MM.1S (cell line): ENCODE data around the gene GNAL.

Source experiments
- DNase-seq: peaks from one replicate; pipeline ENCODE4 v3.0.0-alpha.2; 2015
- H2AFZ ChIP-seq: fragments of 300-600 bp; sonication (generic); 2 replicates; pipeline ENCODE4 v1.6.0; 2016; ENCODE audit warnings: antibody characterized with exemption, low read length
- H3F3A ChIP-seq: fragments of 300-600 bp; sonication (generic); 2 replicates; pipeline ENCODE4 v1.6.1; 2016; ENCODE audit warnings: mild to moderate bottlenecking, antibody characterized with exemption, low read length, moderate library complexity, mixed read lengths; ENCODE audit not compliant: insufficient read depth
- H3K27ac ChIP-seq: fragments of 300-600 bp; sonication (generic); 2 replicates; pipeline ENCODE4 v1.5.1; 2016; ENCODE audit warnings: mild to moderate bottlenecking, low read length
- H3K27me3 ChIP-seq: fragments of 300-600 bp; sonication (generic); replicated peaks from 2 replicates; pipeline ENCODE4 v1.6.0; 2016; ENCODE audit warnings: low read length; ENCODE audit not compliant: insufficient read depth
- H3K36me3 ChIP-seq: fragments of 300-600 bp; sonication (generic); replicated peaks from 2 replicates; pipeline ENCODE4 v1.6.1; 2016; ENCODE audit warnings: mild to moderate bottlenecking, low read length, mixed read lengths; ENCODE audit not compliant: insufficient read depth
- H3K4me1 ChIP-seq: fragments of 300-600 bp; sonication (generic); 2 replicates; pipeline ENCODE4 v1.6.1; 2016; ENCODE audit warnings: low read length, mixed read lengths
- H3K4me2 ChIP-seq: fragments of 300-600 bp; sonication (generic); 2 replicates; pipeline ENCODE4 v1.6.0; 2016; ENCODE audit warnings: low read depth, low read length
- H3K4me3 ChIP-seq: fragments of 300-600 bp; sonication (generic); 2 replicates; pipeline ENCODE4 v1.5.1; 2016; ENCODE audit warnings: low read length, mixed read lengths
- H3K79me2 ChIP-seq: fragments of 300-600 bp; sonication (generic); 2 replicates; pipeline ENCODE4 v1.6.1; 2016; ENCODE audit warnings: mixed run types, low read length, mixed read lengths
- H3K9ac ChIP-seq: fragments of 300-600 bp; sonication (generic); 2 replicates; pipeline ENCODE4 v1.6.1; 2016; ENCODE audit warnings: low read length, mixed read lengths
- H3K9me2 ChIP-seq: fragments of 300-600 bp; sonication (generic); replicated peaks from 2 replicates; pipeline ENCODE4 v1.6.1; 2016; ENCODE audit warnings: mild to moderate bottlenecking, low read length, mixed read lengths; ENCODE audit not compliant: insufficient read depth
- H3K9me3 ChIP-seq: fragments of 300-600 bp; sonication (generic); replicated peaks from 2 replicates; pipeline ENCODE4 v1.6.1; 2016; ENCODE audit warnings: mild to moderate bottlenecking, low read length, mixed read lengths; ENCODE audit not compliant: insufficient read depth
- H4K20me1 ChIP-seq: fragments of 300-600 bp; sonication (generic); 2 replicates; pipeline ENCODE4 v1.6.1; 2016; ENCODE audit warnings: mild to moderate bottlenecking, low read length, moderate library complexity, mixed read lengths; ENCODE audit not compliant: insufficient read depth
- CTCF ChIP-seq: fragments of 300-600 bp; sonication (generic); IDR thresholded peaks from 2 replicates; pipeline ENCODE4 v1.5.1; 2016; ENCODE audit warnings: antibody characterized with exemption, low read length, mixed read lengths
- EZH2 ChIP-seq: fragments of 300-600 bp; sonication (generic); optimal IDR thresholded peaks from 2 replicates; pipeline ENCODE3; 2017; ENCODE audit warnings: low read depth, mild to moderate bottlenecking, antibody characterized with exemption, low read length, mixed read lengths
- EZH2phosphoT487 ChIP-seq: fragments of 300-600 bp; sonication (generic); IDR thresholded peaks from 2 replicates; pipeline ENCODE4 v1.6.1; 2018; ENCODE audit warnings: antibody characterized with exemption, low read length

The GNAL gene

GRCh38 chr18:11809895-11810294 is 120.8 kb downstream of the GNAL start:
- TF ChIP-seq CTCF (no peak), EZH2 (no peak), EZH2phosphoT487 (no peak)
- no peak for DNase-seq
- Histone ChIP-seq H4K20me1 (no peaks in the 10 kb centered on the region), H3K9ac (no peak overlapping the region), H3K27me3 (no peaks in the 10 kb centered on the region), H3K4me1 (no peaks in the 10 kb centered on the region), H3K9me2 (no peaks in the 10 kb centered on the region), H3K9me3 (no peaks in the 10 kb centered on the region), H3K4me2 (no peak overlapping the region), H3K4me3 (no peak overlapping the region), H3F3A (no peaks in the 10 kb centered on the region), H3K79me2 (no peaks in the 10 kb centered on the region), H3K36me3 (no peaks in the 10 kb centered on the region), H3K27ac (no peak overlapping the region), H2AFZ (no peak overlapping the region)

GRCh38 chr18:11810379-11810778 is 121.3 kb downstream of the GNAL start:
- no peaks in the 10 kb centered on the region for H3K9me3 ChIP-seq
- H3K36me3 ChIP-seq: no peaks in the 10 kb centered on the region
- no peak for DNase-seq
- no peak overlapping the region for H3K4me2 ChIP-seq
- H3F3A ChIP-seq: no peaks in the 10 kb centered on the region
- no peak overlapping the region for H3K4me3 ChIP-seq
- no peak overlapping the region for H3K27ac ChIP-seq
- no peaks in the 10 kb centered on the region for H4K20me1 ChIP-seq
- H3K27me3 ChIP-seq: no peaks in the 10 kb centered on the region
- no peaks in the 10 kb centered on the region for H3K9me2 ChIP-seq
- no peaks in the 10 kb centered on the region for H3K4me1 ChIP-seq
- TF ChIP-seq EZH2phosphoT487 (no peak), EZH2 (no peak), CTCF (no peak)
- no peaks in the 10 kb centered on the region for H3K79me2 ChIP-seq
- H2AFZ ChIP-seq: no peak overlapping the region
- H3K9ac ChIP-seq: no peak overlapping the region

- H4K20me1 ChIP-seq: no peaks in the 10 kb centered on the region
- no peak overlapping the region for H2AFZ ChIP-seq
- TF ChIP-seq CTCF (no peak), EZH2phosphoT487 (no peak), EZH2 (no peak)
- no peak overlapping the region for H3K4me2 ChIP-seq
- no peak overlapping the region for H3K9ac ChIP-seq
- no peak for DNase-seq
- H3K36me3 ChIP-seq: no peaks in the 10 kb centered on the region
- H3K27ac ChIP-seq: no peak overlapping the region
- no peak overlapping the region for H3K4me3 ChIP-seq
- no peaks in the 10 kb centered on the region for H3K9me2 ChIP-seq
- H3K79me2 ChIP-seq: no peaks in the 10 kb centered on the region
- H3K4me1 ChIP-seq: no peaks in the 10 kb centered on the region
- no peaks in the 10 kb centered on the region for H3K9me3 ChIP-seq
- no peaks in the 10 kb centered on the region for H3K27me3 ChIP-seq
- H3F3A ChIP-seq: no peaks in the 10 kb centered on the region
Observed at GRCh38 chr18:11811009-11811408, 121.9 kb downstream of the GNAL start.
